Osteoblast (primary cell): ENCODE measurements around the gene TFPI2. TPM values are rescaled to one million over a fixed set of nuclear protein-coding genes. Genes with fewer than 3 reads are reported as not detected.

Source experiments
- DNase-seq: peaks from one replicate; pipeline ENCODE4 v3.0.0; 2011; ENCODE audit warnings: low spot score, mixed read lengths; ENCODE audit not compliant: insufficient read length; ENCODE audit errors: missing footprints
- H2AFZ ChIP-seq: 2 replicates; pipeline ENCODE4 v1.6.0; 2011; ENCODE audit warnings: mild to moderate bottlenecking, low read length
- H3K27ac ChIP-seq: 2 replicates; pipeline ENCODE4 v1.5.1; 2011; ENCODE audit warnings: mild to moderate bottlenecking, low read depth, low read length, moderate library complexity
- H3K27me3 ChIP-seq: 2 replicates; pipeline ENCODE4 v1.6.0; 2012; ENCODE audit warnings: mild to moderate bottlenecking, control low read depth, inconsistent platforms, low read length, moderate library complexity; ENCODE audit not compliant: insufficient read depth
- H3K36me3 ChIP-seq: 2 replicates; pipeline ENCODE4 v1.5.1; 2011; ENCODE audit warnings: mild to moderate bottlenecking, low read length, control low read depth, moderate library complexity; ENCODE audit not compliant: insufficient read depth
- H3K4me1 ChIP-seq: 2 replicates; pipeline ENCODE4 v1.5.1; 2011; ENCODE audit warnings: mild to moderate bottlenecking, low read length, control low read depth, moderate library complexity; ENCODE audit not compliant: insufficient read depth
- H3K4me2 ChIP-seq: 2 replicates; pipeline ENCODE4 v1.6.0; 2011; ENCODE audit warnings: mild to moderate bottlenecking, low read length; ENCODE audit not compliant: insufficient read depth
- H3K4me3 ChIP-seq: fragments of 200-600 bp; sonication (generic); 3 replicates; pipeline ENCODE4 v1.5.1; 2012; ENCODE audit warnings: mild to moderate bottlenecking, low read length, inconsistent platforms; ENCODE audit not compliant: insufficient read depth
- H3K79me2 ChIP-seq: 2 replicates; pipeline ENCODE4 v1.6.0; 2012; ENCODE audit warnings: mild to moderate bottlenecking, low read length, control low read depth, inconsistent platforms; ENCODE audit not compliant: insufficient read depth
- H3K9me3 ChIP-seq: 2 replicates; pipeline ENCODE4 v1.5.1; 2011; ENCODE audit warnings: low read depth, low read length, control low read depth
- H4K20me1 ChIP-seq: 2 replicates; pipeline ENCODE4 v1.6.0; 2012; ENCODE audit warnings: mild to moderate bottlenecking, low read length, control low read depth; ENCODE audit not compliant: insufficient read depth
- total RNA-seq: library from RNA; depleted of rRNA; stranded (reverse); fragments of >200 nt; gene quantifications from 2 replicates; pipeline ENCODE4 v1.2.3, GENCODE V29; 2012
- TF ChIP-seq, protein P1 (sequence below): IDR thresholded peaks from 2 replicates; pipeline ENCODE4 v1.5.1; 2011; ENCODE audit warnings: mild to moderate bottlenecking, low read depth, low read length, moderate library complexity; ENCODE audit errors: extremely low read depth

The TFPI2 gene
- total RNA-seq, 1 donor = 8.7 TPM

DNA sequence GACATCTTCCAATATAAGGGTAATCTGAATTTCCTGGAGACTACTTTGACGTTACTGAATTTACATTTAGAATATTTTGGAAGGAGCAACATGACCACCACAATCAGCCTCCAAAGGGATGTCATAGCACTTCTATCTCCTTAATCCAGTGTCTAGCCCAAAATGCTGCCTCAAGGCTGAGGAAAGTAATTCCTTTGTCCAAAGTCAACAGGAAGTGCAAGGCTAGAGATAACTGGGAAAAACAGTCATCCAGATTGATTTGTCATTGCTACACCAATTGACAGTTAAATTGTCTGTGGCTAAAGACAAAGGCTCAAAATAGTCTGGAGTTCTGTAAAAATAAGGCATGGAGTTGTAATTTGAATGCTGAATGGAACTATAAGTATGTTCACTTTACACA, 3.9 kb upstream of the TFPI2 start:
- TF ChIP-seq, protein P1, sequence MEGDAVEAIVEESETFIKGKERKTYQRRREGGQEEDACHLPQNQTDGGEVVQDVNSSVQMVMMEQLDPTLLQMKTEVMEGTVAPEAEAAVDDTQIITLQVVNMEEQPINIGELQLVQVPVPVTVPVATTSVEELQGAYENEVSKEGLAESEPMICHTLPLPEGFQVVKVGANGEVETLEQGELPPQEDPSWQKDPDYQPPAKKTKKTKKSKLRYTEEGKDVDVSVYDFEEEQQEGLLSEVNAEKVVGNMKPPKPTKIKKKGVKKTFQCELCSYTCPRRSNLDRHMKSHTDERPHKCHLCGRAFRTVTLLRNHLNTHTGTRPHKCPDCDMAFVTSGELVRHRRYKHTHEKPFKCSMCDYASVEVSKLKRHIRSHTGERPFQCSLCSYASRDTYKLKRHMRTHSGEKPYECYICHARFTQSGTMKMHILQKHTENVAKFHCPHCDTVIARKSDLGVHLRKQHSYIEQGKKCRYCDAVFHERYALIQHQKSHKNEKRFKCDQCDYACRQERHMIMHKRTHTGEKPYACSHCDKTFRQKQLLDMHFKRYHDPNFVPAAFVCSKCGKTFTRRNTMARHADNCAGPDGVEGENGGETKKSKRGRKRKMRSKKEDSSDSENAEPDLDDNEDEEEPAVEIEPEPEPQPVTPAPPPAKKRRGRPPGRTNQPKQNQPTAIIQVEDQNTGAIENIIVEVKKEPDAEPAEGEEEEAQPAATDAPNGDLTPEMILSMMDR = no peak
- Histone ChIP-seq H3K36me3 (no peaks in the 10 kb centered on the region), H4K20me1 (no peaks in the 10 kb centered on the region), H3K27ac (no peak overlapping the region), H3K4me1 (peaks cover 8% of the 10 kb centered on the region), H3K4me3 (no peak overlapping the region), H3K79me2 (peaks cover 2% of the 10 kb centered on the region), H3K4me2 (no peak overlapping the region), H2AFZ (no peak overlapping the region), H3K27me3 (no peaks in the 10 kb centered on the region), H3K9me3 (no peaks in the 10 kb centered on the region)
- DNase-seq = peak; percentile 80

DNA sequence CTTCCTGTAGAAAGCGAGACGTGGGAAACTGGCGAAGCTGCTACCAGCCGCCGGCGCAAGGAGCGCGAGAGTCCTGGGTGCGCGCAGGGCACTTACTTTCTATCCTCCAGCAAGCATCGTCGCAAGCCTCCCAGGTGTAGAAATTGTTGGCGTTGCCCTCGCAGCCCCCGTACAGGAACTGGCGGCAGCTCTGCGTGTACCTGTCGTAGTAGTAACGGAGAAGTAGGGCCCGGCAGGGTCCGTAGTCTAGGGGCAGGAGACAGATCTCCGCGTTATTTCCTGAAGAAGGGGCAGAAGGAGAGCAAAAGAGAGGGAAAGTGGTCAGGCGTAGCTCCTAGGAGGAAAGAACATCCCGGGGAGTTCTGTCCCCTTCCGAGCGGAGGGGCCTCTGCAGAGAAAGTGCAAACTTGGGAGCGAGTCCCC, 501 bp downstream of the TFPI2 start:
- TF ChIP-seq, protein P1 = no peak
- Histone ChIP-seq H2AFZ (peak overlapping the region; percentile 93), H3K27ac (peak overlapping the region; percentile 81), H3K4me3 (peak overlapping the region; percentile 83), H3K4me2 (peak overlapping the region; percentile 96), H3K79me2 (peaks cover 2% of the 10 kb centered on the region), H3K4me1 (peaks cover 15% of the 10 kb centered on the region), H3K27me3 (no peaks in the 10 kb centered on the region), H3K36me3 (no peaks in the 10 kb centered on the region), H3K9me3 (no peaks in the 10 kb centered on the region), H4K20me1 (no peaks in the 10 kb centered on the region)
- DNase-seq = peak; percentile 91

DNA sequence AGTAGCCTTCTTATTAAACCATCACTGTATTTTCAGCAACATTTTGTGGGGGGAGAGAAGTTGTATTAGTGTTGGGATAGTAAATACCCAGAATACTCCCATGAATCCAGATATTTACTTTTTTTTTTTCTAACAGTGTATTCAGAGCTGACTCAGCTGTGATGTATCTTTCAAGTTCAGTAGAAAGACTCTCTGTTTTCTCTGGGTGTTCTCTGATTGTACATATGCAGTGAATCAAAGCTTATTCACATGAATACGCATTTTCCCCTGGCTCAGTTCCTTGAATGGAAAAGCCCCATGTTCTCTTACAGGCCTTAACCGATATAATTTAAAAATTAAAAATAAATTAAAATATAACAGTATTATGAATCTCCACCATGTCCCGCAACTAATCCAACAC, 1.3 kb downstream of the TFPI2 start:
- Histone ChIP-seq H2AFZ (peak overlapping the region; percentile 93), H3K27ac (peak overlapping the region; percentile 81), H3K27me3 (no peaks in the 10 kb centered on the region), H3K4me2 (peak overlapping the region; percentile 96), H3K79me2 (peaks cover 2% of the 10 kb centered on the region), H3K4me1 (peaks cover 15% of the 10 kb centered on the region), H3K36me3 (no peaks in the 10 kb centered on the region), H3K4me3 (peak overlapping the region; percentile 83), H3K9me3 (no peaks in the 10 kb centered on the region), H4K20me1 (no peaks in the 10 kb centered on the region)
- TF ChIP-seq, protein P1 = no peak
- peak; percentile 89 for DNase-seq

DNA sequence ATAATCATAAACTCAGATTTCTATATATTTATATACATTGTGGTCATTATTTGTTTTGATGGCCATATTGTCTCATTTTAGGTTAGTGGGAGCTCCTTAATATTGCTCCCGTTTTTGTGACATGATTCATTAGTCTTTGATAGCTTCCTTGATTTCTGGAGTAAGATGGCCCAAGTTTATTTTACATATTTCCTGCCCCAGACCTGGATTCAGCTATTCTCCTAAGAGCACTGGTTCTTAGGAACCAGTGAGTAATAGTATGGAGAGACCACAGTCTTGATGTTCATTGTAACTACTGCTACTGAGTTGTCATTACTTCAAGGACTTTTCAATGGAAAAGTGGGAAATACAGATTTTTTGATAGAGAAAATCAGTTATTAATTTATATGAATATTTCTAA, 6.0 kb downstream of the TFPI2 start:
- Histone ChIP-seq H3K4me1 (peaks cover 9% of the 10 kb centered on the region), H4K20me1 (no peaks in the 10 kb centered on the region), H3K27ac (no peak overlapping the region), H3K79me2 (no peaks in the 10 kb centered on the region), H3K27me3 (no peaks in the 10 kb centered on the region), H3K4me3 (no peak overlapping the region), H3K9me3 (no peaks in the 10 kb centered on the region), H3K4me2 (no peak overlapping the region), H2AFZ (no peak overlapping the region), H3K36me3 (no peaks in the 10 kb centered on the region)
- TF ChIP-seq, protein P1 = no peak
- no peak for DNase-seq
